Neural cell (in vitro differentiated cells): ENCODE measurements around the gene SF3B6.

Experiments
- CTCF ChIP-seq: fragments of 450-650 bp; IDR thresholded peaks from 2 replicates; pipeline ENCODE4 v1.5.1; 2014; ENCODE audit warnings: antibody characterized with exemption, mild to moderate bottlenecking, moderate library complexity; ENCODE audit not compliant: poor library complexity, severe bottlenecking
- EZH2 ChIP-seq: fragments of 200-600, 300-800 bp; shearing (Covaris generic), sonication (generic); IDR thresholded peaks from 2 replicates; pipeline ENCODE4 v1.6.1; 2014; ENCODE audit warnings: antibody characterized with exemption, low read length, borderline replicate concordance, mild to moderate bottlenecking; ENCODE audit not compliant: insufficient read depth, poor library complexity, severe bottlenecking
- MXI1 ChIP-seq: fragments of 450-650 bp; conservative IDR thresholded peaks from 2 replicates; pipeline ENCODE4 v1.6.1; 2014; ENCODE audit warnings: antibody characterized with exemption, mild to moderate bottlenecking; ENCODE audit not compliant: poor library complexity, severe bottlenecking
- POLR2AphosphoS5 ChIP-seq: IDR thresholded peaks from 2 replicates; pipeline ENCODE4 v1.6.1; 2012
- RAD21 ChIP-seq: fragments of 450-650 bp; conservative IDR thresholded peaks from 2 replicates; pipeline ENCODE4 v1.6.1; 2014; ENCODE audit warnings: antibody characterized with exemption, mild to moderate bottlenecking, moderate library complexity
- REST ChIP-seq: IDR thresholded peaks from 2 replicates; pipeline ENCODE4 v1.6.1; 2012; ENCODE audit warnings: borderline replicate concordance

- TF ChIP-seq CTCF (no peak), MXI1 (no peak), RAD21 (no peak), POLR2AphosphoS5 (no peak), EZH2 (no peak), REST (no peak)
Observed at GRCh38 chr2:24086241-24086640, 10.1 kb upstream of the SF3B6 start.
